ENCODE results near the gene MTHFD1L. TPM values are rescaled to one million over a fixed set of nuclear protein-coding genes. Genes with fewer than 3 reads are reported as not detected.
A peak's percentile ranks its signal among the peaks of the same experiment; 100 is the strongest.

Gene MTHFD1L
- total and polyA plus RNA-seq, 11 donors = 1.1 to 13.2 (median 4.2) TPM

GRCh38 chr6:150883521-150883920 is 18.0 kb downstream of the MTHFD1L start:
- TF ChIP-seq POLR2A (IDR thresholded peaks at IDR 0.05) = no peak
- no peak for TF ChIP-seq CTCF (IDR thresholded peaks at IDR 0.05)
- no peaks in the 10 kb centered on the region for H3K27me3 ChIP-seq
- H3K36me3 ChIP-seq = peaks cover 0 to 21% (median 0%) of the 10 kb centered on the region in 9 donors
- DNase-seq (no peak), ATAC-seq (no peak)
- H3K4me1 ChIP-seq = peaks cover 0 to 19% (median 15%) of the 10 kb centered on the region in 12 donors
- 82 to 93% (median 85%) methylated on average over 3 of the region's 3 CpGs for WGBS, 4 donors
- H3K4me3 ChIP-seq = no peak overlapping the region
- H3K27ac ChIP-seq = peak overlapping the region in 6 of 12 donors; percentile 1 to 79 (median 50)
- no peaks in the 10 kb centered on the region for H3K9me3 ChIP-seq
- intact Hi-C loops (cut with DNase I) = no loop called here

GRCh38 chr6:150886155-150886554 is 20.7 kb downstream of the MTHFD1L start:
- DNase-seq (no peak), ATAC-seq (no peak)
- WGBS, 4 donors = 90 to 98% (median 95%) methylated on average over 7 of the region's 7 CpGs
- no peak for TF ChIP-seq POLR2A (IDR thresholded peaks at IDR 0.05)
- no peak for TF ChIP-seq CTCF (IDR thresholded peaks at IDR 0.05)
- no peaks in the 10 kb centered on the region for H3K27me3 ChIP-seq
- H3K36me3 ChIP-seq = peaks cover 0 to 31% (median 0%) of the 10 kb centered on the region in 9 donors
- no peaks in the 10 kb centered on the region for H3K9me3 ChIP-seq
- no peak overlapping the region for H3K27ac ChIP-seq
- H3K4me3 ChIP-seq = no peak overlapping the region
- intact Hi-C loops (cut with DNase I) = no loop called here
- peaks cover 0 to 19% (median 15%) of the 10 kb centered on the region in 12 donors for H3K4me1 ChIP-seq

- 78 to 90% (median 80%) methylated on average over 3 of the region's 3 CpGs for WGBS, 4 donors
- H3K36me3 ChIP-seq = peaks cover 0 to 31% (median 0%) of the 10 kb centered on the region in 9 donors
- H3K27ac ChIP-seq = no peak overlapping the region
- H3K27me3 ChIP-seq = no peaks in the 10 kb centered on the region
- H3K9me3 ChIP-seq = no peaks in the 10 kb centered on the region
- no peak overlapping the region for H3K4me3 ChIP-seq
- TF ChIP-seq POLR2A (IDR thresholded peaks at IDR 0.05) = no peak
- no peak for TF ChIP-seq CTCF (IDR thresholded peaks at IDR 0.05)
- ATAC-seq (no peak), DNase-seq (no peak)
- intact Hi-C loops (cut with DNase I) = no loop called here
- H3K4me1 ChIP-seq = peaks cover 0 to 7% (median 2%) of the 10 kb centered on the region in 12 donors
Measured at GRCh38 chr6:150887978-150888563, 22.6 kb downstream of the MTHFD1L start.

GRCh38 chr6:150890346-150890745 is 24.8 kb downstream of the MTHFD1L start:
- TF ChIP-seq POLR2A (IDR thresholded peaks at IDR 0.05) (no peak), CTCF (IDR thresholded peaks at IDR 0.05) (no peak)
- DNase-seq = no peak
- Histone ChIP-seq H3K27me3 (no peaks in the 10 kb centered on the region), H3K4me1 (peaks cover 0 to 15% (median 7%) of the 10 kb centered on the region in 12 donors), H3K36me3 (peaks cover 0 to 30% (median 0%) of the 10 kb centered on the region in 9 donors), H3K9me3 (no peaks in the 10 kb centered on the region), H3K27ac (no peak overlapping the region), H3K4me3 (no peak overlapping the region)
- 92 to 93% (median 92%) methylated on average over 13 of the region's 13 CpGs for WGBS, 4 donors
- no peak for ATAC-seq
- intact Hi-C loops (cut with DNase I) = loop anchor here (2.0 to 10.0 kb wide), 9 partner anchors 117 to 584 kb away; no protein-coding TSS in a partner anchor
